ENCODE measurements around the gene NXNL1. TPM values are rescaled to one million over a fixed set of nuclear protein-coding genes. Genes with fewer than 3 reads are reported as not detected.
"Not testable (repeated sequence)": the region's sequence is repeated elsewhere in the genome, so short reads cannot be mapped to it uniquely, and the experiment has no call there.

Gene NXNL1
- total RNA-seq, 5 donors from 2014 or later (not counting 1 experiment from before 2014, with no cell fraction given) = not detected

DNA sequence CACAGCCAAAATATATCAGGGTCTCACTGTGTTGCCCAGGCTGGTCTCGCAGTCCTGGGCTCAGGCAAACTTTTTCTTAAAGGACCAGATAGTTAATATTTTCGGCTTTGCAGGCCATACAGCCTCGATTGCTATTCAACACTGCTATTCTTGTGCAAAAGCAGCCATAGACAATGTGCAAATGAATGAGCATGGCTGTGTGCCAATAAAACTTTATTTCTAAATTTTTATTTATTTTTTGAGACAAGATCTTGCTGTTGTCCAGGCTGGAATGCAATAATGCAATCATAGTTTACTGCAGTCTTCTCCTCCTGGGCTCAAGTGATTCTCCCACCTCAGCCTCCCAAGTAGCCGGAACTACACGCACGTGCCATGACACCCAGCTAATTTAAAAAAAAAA, 42.5 kb upstream of the NXNL1 start:
- Mint-ChIP-seq H3K36me3 (peaks cover 9% of the 10 kb centered on the region), H3K9me3 (no peaks in the 10 kb centered on the region), H3K4me3 (no peak overlapping the region), H3K4me1 (peaks cover 13 to 17% (median 14%) of the 10 kb centered on the region in 3 donors), H3K27ac (no peak overlapping the region), H3K27me3 (no peaks in the 10 kb centered on the region)
- WGBS (ENCODE audit: insufficient coverage) = 100% methylated on average over 3 of the region's 6 CpGs
- H3K27me3 ChIP-seq (replicated peaks in 1 of 2; ENCODE audit: control insufficient read depth in 2 of 2, extremely low read depth in 1 of 2, insufficient read depth in 2 of 2, low read length in 1 of 2) = no peaks in the 10 kb centered on the region
- peaks cover 0 to 2% of the 10 kb centered on the region in 2 donors for H3K36me3 ChIP-seq (ENCODE audit: control insufficient read depth in 2 of 2, extremely low read depth in 1 of 2, insufficient read depth in 1 of 2, low read length in 1 of 2)
- no peak overlapping the region for H3K27ac ChIP-seq (ENCODE audit: low read length)
- H3K4me1 ChIP-seq (ENCODE audit: control insufficient read depth in 1 of 2, extremely low read depth in 1 of 2, insufficient read depth in 2 of 2, low read length in 2 of 2) = peaks cover 0 to 12% of the 10 kb centered on the region in 2 experiments
- DNase-seq (no peak), ATAC-seq (replicated peaks in 1 of 4) (no peak)
- no peaks in the 10 kb centered on the region for H3K9me3 ChIP-seq
- CTCF ChIA-PET = no interaction called here
- no peak overlapping the region for H3K4me3 ChIP-seq (ENCODE audit: control insufficient read depth in 1 of 2, extremely low read depth in 1 of 2, low read length in 1 of 2)
- POLR2A ChIA-PET = no interaction called here

DNA sequence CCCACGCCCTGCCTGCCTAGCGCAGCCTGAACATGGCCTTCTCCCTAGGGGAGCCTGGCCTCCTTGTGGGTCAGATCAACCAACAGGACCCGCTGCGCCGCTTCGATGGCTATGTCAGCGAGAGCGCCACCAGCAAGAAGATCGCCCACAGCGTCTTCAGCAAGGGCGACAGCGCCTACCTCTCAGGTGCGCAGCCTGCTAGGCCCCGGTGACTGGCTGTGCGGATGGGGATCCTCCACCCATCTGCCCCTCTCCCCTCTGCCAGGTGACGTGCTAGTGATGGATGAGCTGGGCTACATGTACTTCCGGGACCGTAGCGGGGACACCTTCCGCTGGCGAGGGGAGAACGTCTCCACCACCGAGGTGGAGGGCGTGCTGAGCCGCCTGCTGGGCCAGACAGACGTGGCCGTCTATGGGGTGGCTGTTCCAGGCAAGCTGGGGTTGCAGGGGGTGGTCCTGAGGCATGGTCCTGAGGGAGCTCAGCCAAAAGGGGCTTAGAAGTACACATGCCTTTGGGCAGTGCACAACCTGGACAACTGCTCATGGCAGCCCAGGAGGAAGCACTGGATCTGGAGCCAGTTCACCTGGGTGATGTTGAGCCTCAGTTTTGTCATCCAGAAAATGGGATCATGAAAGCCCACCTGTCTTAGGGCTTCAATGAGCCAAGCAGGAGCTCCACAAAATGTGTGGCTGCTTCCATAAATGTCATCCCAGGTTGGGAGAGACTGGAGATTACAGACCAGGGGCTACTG, 39.9 kb upstream of the NXNL1 start:
- H3K4me3 ChIP-seq (ENCODE audit: control insufficient read depth in 1 of 2, extremely low read depth in 1 of 2, low read length in 1 of 2) = no peak overlapping the region
- 97% methylated on average over 25 of the region's 27 CpGs for WGBS (ENCODE audit: insufficient coverage)
- Mint-ChIP-seq H3K4me1 (peaks cover 8 to 20% (median 16%) of the 10 kb centered on the region in 3 donors), H3K27ac (no peak overlapping the region), H3K4me3 (no peak overlapping the region), H3K9me3 (no peaks in the 10 kb centered on the region), H3K27me3 (no peaks in the 10 kb centered on the region), H3K36me3 (peaks cover 4% of the 10 kb centered on the region)
- no peak overlapping the region for H3K27ac ChIP-seq (ENCODE audit: low read length)
- ATAC-seq (replicated peaks in 1 of 4) (no peak), DNase-seq (no peak)
- ChIA-PET POLR2A (no interaction called here), CTCF (interaction anchor here in 1 of 2 donors (0.8 kb wide), 1 partner anchor 35 kb away, joined by 3 read pairs; no protein-coding TSS in a partner anchor)
- H3K36me3 ChIP-seq (ENCODE audit: control insufficient read depth in 2 of 2, extremely low read depth in 1 of 2, insufficient read depth in 1 of 2, low read length in 1 of 2) = peaks cover 2 to 4% of the 10 kb centered on the region in 2 donors
- H3K9me3 ChIP-seq = no peaks in the 10 kb centered on the region
- no peaks in the 10 kb centered on the region for H3K27me3 ChIP-seq (replicated peaks in 1 of 2; ENCODE audit: control insufficient read depth in 2 of 2, extremely low read depth in 1 of 2, insufficient read depth in 2 of 2, low read length in 1 of 2)
- peaks cover 0 to 27% of the 10 kb centered on the region in 2 experiments for H3K4me1 ChIP-seq (ENCODE audit: control insufficient read depth in 1 of 2, extremely low read depth in 1 of 2, insufficient read depth in 2 of 2, low read length in 2 of 2)

DNA sequence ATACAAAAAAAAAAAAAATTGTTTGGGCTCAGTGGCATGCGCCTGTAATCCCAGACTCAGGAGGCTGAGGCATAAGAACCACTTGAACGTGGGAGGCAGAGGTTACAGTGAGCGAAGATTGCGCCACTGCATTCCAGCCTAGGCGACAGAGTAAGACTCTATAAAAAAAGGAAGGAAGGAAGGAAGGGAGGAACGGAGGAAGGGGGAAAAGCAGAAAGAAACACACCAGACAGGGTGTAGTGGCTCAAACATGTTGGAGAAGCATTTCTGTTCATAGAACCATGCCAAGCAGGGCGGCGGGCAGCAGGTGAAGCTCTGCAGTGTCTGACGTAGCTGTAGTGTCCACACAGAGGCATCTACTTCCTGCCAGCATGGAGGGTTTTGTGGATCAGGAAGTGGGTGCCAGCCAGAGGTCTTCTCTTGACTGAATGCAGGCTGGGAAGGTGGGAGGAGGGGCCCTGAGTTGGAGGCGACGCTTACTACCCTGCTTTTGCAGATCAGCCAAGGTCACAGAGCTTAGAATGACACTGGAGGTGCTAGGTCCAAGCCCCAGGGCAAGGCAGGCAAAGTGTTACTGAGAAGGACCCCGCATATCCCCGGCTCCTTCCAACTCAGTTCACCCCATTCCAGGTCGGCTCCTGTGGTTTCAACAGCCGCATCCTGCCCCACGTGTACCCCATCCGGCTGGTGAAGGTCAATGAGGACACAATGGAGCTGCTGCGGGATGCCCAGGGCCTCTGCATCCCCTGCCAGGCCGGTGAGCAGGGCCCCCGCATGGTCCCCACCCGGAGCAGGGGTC, 39.1 kb upstream of the NXNL1 start:
- Histone ChIP-seq H3K4me3 (ENCODE audit: control insufficient read depth in 1 of 2, extremely low read depth in 1 of 2, low read length in 1 of 2) (no peak overlapping the region), H3K9me3 (no peaks in the 10 kb centered on the region), H3K27ac (ENCODE audit: low read length) (no peak overlapping the region), H3K27me3 (replicated peaks in 1 of 2; ENCODE audit: control insufficient read depth in 2 of 2, extremely low read depth in 1 of 2, insufficient read depth in 2 of 2, low read length in 1 of 2) (no peaks in the 10 kb centered on the region), H3K4me1 (ENCODE audit: control insufficient read depth in 1 of 2, extremely low read depth in 1 of 2, insufficient read depth in 2 of 2, low read length in 2 of 2) (peaks cover 0 to 28% of the 10 kb centered on the region in 2 experiments), H3K36me3 (ENCODE audit: control insufficient read depth in 2 of 2, extremely low read depth in 1 of 2, insufficient read depth in 1 of 2, low read length in 1 of 2) (peaks cover 2 to 4% of the 10 kb centered on the region in 2 donors)
- 60% methylated on average over 21 of the region's 21 CpGs for WGBS (ENCODE audit: insufficient coverage)
- ATAC-seq (replicated peaks in 1 of 4) (peak in 3 of 4 experiments; percentile 14 to 33 (median 20)), DNase-seq (peak in 1 of 35 experiments; percentile 15)
- Mint-ChIP-seq H3K4me3 (peak overlapping the region in 1 of 3 donors; percentile 32), H3K27ac (peak overlapping the region; percentile 36 to 52), H3K4me1 (peaks cover 8 to 20% (median 17%) of the 10 kb centered on the region in 3 donors), H3K36me3 (peaks cover 4% of the 10 kb centered on the region), H3K27me3 (no peaks in the 10 kb centered on the region), H3K9me3 (no peaks in the 10 kb centered on the region)
- ChIA-PET POLR2A (no interaction called here), CTCF (no interaction called here)

DNA sequence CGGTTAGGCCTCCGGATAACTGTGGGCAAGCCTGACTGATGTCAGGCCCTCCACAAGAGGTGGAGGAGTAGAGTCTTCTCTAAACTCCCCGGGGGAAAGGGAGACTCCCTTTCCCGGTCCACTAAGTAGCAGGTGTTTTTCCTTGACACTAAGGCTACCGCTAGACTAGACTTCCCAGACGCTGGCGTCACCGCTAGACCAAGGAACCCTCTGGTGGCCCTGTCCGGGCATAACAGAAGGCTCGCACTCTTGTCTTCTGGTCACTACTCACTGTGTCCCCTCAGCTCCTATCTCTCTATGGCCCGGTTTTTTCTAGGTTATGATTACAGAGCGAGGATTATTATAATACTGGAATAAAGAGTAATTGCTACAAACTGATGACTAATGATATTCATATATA, 38.3 kb upstream of the NXNL1 start:
- CTCF ChIA-PET; ATAC-seq (replicated peaks in 1 of 4); H3K27me3 ChIP-seq (replicated peaks in 1 of 2; ENCODE audit: control insufficient read depth in 2 of 2, extremely low read depth in 1 of 2, insufficient read depth in 2 of 2, low read length in 1 of 2); H3K27me3 Mint-ChIP-seq; H3K4me3 Mint-ChIP-seq; H3K36me3 ChIP-seq (ENCODE audit: control insufficient read depth in 2 of 2, extremely low read depth in 1 of 2, insufficient read depth in 1 of 2, low read length in 1 of 2); H3K9me3 ChIP-seq; H3K36me3 Mint-ChIP-seq; H3K9me3 Mint-ChIP-seq; H3K27ac ChIP-seq (ENCODE audit: low read length); POLR2A ChIA-PET; H3K27ac Mint-ChIP-seq; H3K4me3 ChIP-seq (ENCODE audit: control insufficient read depth in 1 of 2, extremely low read depth in 1 of 2, low read length in 1 of 2); DNase-seq: not testable (repeated sequence)
- 79% methylated on average over 2 of the region's 12 CpGs for WGBS (ENCODE audit: insufficient coverage)
- H3K4me1 ChIP-seq (ENCODE audit: control insufficient read depth in 1 of 2, extremely low read depth in 1 of 2, insufficient read depth in 2 of 2, low read length in 2 of 2) = peaks cover 0 to 28% of the 10 kb centered on the region in 2 experiments
- peaks cover 8 to 19% (median 17%) of the 10 kb centered on the region in 3 donors for H3K4me1 Mint-ChIP-seq

DNA sequence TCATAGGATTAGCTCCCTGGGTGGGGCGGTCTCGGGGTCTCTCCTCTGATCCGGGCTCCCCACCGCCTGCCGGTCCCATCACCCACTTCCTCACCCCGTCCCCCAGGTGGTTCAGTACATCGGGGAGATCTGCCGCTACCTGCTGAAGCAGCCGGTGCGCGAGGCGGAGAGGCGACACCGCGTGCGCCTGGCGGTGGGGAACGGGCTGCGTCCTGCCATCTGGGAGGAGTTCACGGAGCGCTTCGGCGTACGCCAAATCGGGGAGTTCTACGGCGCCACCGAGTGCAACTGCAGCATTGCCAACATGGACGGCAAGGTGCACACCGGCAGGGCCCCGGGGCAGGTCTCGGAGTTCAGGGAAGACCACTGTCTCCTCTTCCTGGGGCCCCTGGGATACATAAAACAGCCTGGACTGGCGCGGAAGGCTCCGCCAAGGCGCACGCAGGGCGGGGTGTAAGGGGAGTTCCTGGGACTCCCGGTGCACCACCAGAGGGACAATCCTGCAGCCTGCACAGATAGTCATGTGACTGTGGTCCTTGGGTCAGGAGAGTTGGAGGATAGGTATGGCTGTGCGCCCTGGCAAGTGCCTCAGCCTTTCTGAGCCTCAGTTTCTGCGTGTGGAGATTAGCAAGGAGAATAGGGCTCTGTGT, 36.5 kb upstream of the NXNL1 start:
- Mint-ChIP-seq H3K27ac (no peak overlapping the region), H3K36me3 (peaks cover 4% of the 10 kb centered on the region), H3K4me3 (no peak overlapping the region), H3K27me3 (no peaks in the 10 kb centered on the region), H3K4me1 (peaks cover 8 to 17% (median 17%) of the 10 kb centered on the region in 3 donors), H3K9me3 (no peaks in the 10 kb centered on the region)
- CTCF ChIA-PET = interaction anchor here (0.5 to 1.6 kb wide), 3 partner anchors 14 to 547 kb away, joined by 4 read pairs; partner anchors contain the start of gene PGLS (in 1 of the 2)
- ATAC-seq (replicated peaks in 1 of 4) (no peak), DNase-seq (no peak)
- Histone ChIP-seq H3K36me3 (ENCODE audit: control insufficient read depth in 2 of 2, extremely low read depth in 1 of 2, insufficient read depth in 1 of 2, low read length in 1 of 2) (peaks cover 2 to 4% of the 10 kb centered on the region in 2 donors), H3K4me1 (ENCODE audit: control insufficient read depth in 1 of 2, extremely low read depth in 1 of 2, insufficient read depth in 2 of 2, low read length in 2 of 2) (peaks cover 0 to 28% of the 10 kb centered on the region in 2 experiments), H3K9me3 (no peaks in the 10 kb centered on the region), H3K4me3 (ENCODE audit: control insufficient read depth in 1 of 2, extremely low read depth in 1 of 2, low read length in 1 of 2) (no peak overlapping the region), H3K27ac (ENCODE audit: low read length) (no peak overlapping the region), H3K27me3 (replicated peaks in 1 of 2; ENCODE audit: control insufficient read depth in 2 of 2, extremely low read depth in 1 of 2, insufficient read depth in 2 of 2, low read length in 1 of 2) (no peaks in the 10 kb centered on the region)
- 96% methylated on average over 38 of the region's 41 CpGs for WGBS (ENCODE audit: insufficient coverage)
- POLR2A ChIA-PET = interaction anchor here in 1 of 2 donors (0.6 kb wide), 1 partner anchor 91 kb away, joined by 4 read pairs; no protein-coding TSS in a partner anchor
